HEK293 (cell line): ENCODE measurements around the gene SLC44A5.

Source experiments
- CTCF ChIA-PET: fragments of 350-600 bp; formaldehyde crosslinking; extraction: SDS; loops from one replicate; lab custom pipeline; 2021; ENCODE audit warnings: antibody characterized with exemption; lab: Yijun Ruan, JAX
- POLR2A ChIA-PET: fragments of 300-600 bp; formaldehyde crosslinking; extraction: SDS; loops from one replicate; lab custom pipeline; 2020; ENCODE audit warnings: antibody characterized with exemption, inconsistent platforms; lab: Yijun Ruan, JAX
- H3K27ac ChIP-seq: fragments of 200-500 bp; sonication (Bioruptor generic); 2 replicates; pipeline ENCODE4 v1.5.1; 2014; ENCODE audit warnings: low read depth, low read length, control low read depth, inconsistent platforms; ENCODE audit errors: extremely low read depth
- H3K36me3 ChIP-seq, 2 experiments: fragments of 200-500 bp in 1 of 2; sonication (Bioruptor generic) in 1 of 2; 1 replicate in 1 of 2; 2 replicates in 1 of 2; pipeline ENCODE4 v1.5.1; 2014 to 2017; ENCODE audit warnings: inconsistent platforms in 2 of 2, low read length in 2 of 2; ENCODE audit not compliant: control insufficient read depth in 2 of 2, insufficient read depth in 1 of 2
- H3K4me1 ChIP-seq: fragments of 200-500 bp; sonication (Bioruptor generic); 2 replicates; pipeline ENCODE4 v1.5.1; 2014; ENCODE audit warnings: mild to moderate bottlenecking, low read length, inconsistent platforms; ENCODE audit not compliant: control insufficient read depth, insufficient read depth
- H3K4me3 ChIP-seq: 2 replicates; pipeline ENCODE4 v1.5.1; 2011; ENCODE audit warnings: low read depth, mild to moderate bottlenecking, control low read depth, low read length, moderate library complexity
- H3K9me3 ChIP-seq: fragments of 200-500 bp; sonication (Bioruptor generic); 2 replicates; pipeline ENCODE4 v1.5.1; 2014; ENCODE audit warnings: low read depth, low read length, inconsistent platforms; ENCODE audit not compliant: control insufficient read depth, insufficient read depth
- BCL11A ChIP-seq: fragments of 450-650 bp; formaldehyde crosslinking; IDR thresholded peaks from 2 replicates; pipeline ENCODE4 v1.5.1; 2016; ENCODE audit warnings: low read depth, missing biosample characterization, missing genetic modification characterization
- PRDM10 ChIP-seq: fragments of 450-650 bp; formaldehyde crosslinking; IDR thresholded peaks from 2 replicates; pipeline ENCODE4 v1.5.1; 2016; ENCODE audit warnings: missing biosample characterization, missing genetic modification characterization
- RBAK ChIP-seq: fragments of 450-650 bp; formaldehyde crosslinking; IDR thresholded peaks from 2 replicates; pipeline ENCODE4 v1.5.1; 2016; ENCODE audit warnings: missing biosample characterization, missing genetic modification characterization
- ZBTB26 ChIP-seq: fragments of 450-650 bp; formaldehyde crosslinking; optimal IDR thresholded peaks from 2 replicates; pipeline ENCODE3; 2016; ENCODE audit warnings: missing biosample characterization, mild to moderate bottlenecking, missing genetic modification characterization
- ZFP3 ChIP-seq: fragments of 450-650 bp; formaldehyde crosslinking; IDR thresholded peaks from 2 replicates; pipeline ENCODE4 v1.5.1; 2016; ENCODE audit warnings: low read depth, missing biosample characterization, missing genetic modification characterization
- ZFP41 ChIP-seq: fragments of 450-650 bp; formaldehyde crosslinking; IDR thresholded peaks from 2 replicates; pipeline ENCODE4 v1.5.1; 2016; ENCODE audit warnings: missing biosample characterization, missing genetic modification characterization, borderline replicate concordance
- ZNF112 ChIP-seq: fragments of 450-650 bp; formaldehyde crosslinking; IDR thresholded peaks from 2 replicates; pipeline ENCODE4 v1.5.0; 2017; ENCODE audit warnings: missing biosample characterization, missing genetic modification characterization
- ZNF155 ChIP-seq: fragments of 450-650 bp; formaldehyde crosslinking; IDR thresholded peaks from 2 replicates; pipeline ENCODE4 v1.5.1; 2016; ENCODE audit warnings: missing biosample characterization, missing genetic modification characterization
- ZNF174 ChIP-seq: fragments of 450-650 bp; formaldehyde crosslinking; IDR thresholded peaks from 2 replicates; pipeline ENCODE4 v1.5.0; 2017; ENCODE audit warnings: missing biosample characterization, mild to moderate bottlenecking, missing genetic modification characterization
- ZNF223 ChIP-seq: fragments of 450-650 bp; formaldehyde crosslinking; IDR thresholded peaks from 2 replicates; pipeline ENCODE4 v1.5.1; 2016; ENCODE audit warnings: missing biosample characterization, missing genetic modification characterization
- ZNF248 ChIP-seq: fragments of 450-650 bp; formaldehyde crosslinking; IDR thresholded peaks from 2 replicates; pipeline ENCODE4 v1.5.1; 2017; ENCODE audit warnings: missing biosample characterization, missing genetic modification characterization
- ZNF274 ChIP-seq, 2 experiments: fragments of 200-500 bp in 1 of 2; fragments of 450-650 bp in 1 of 2; sonication (Bioruptor generic) in 1 of 2; formaldehyde crosslinking in 1 of 2; IDR thresholded peaks; 2 replicates each; pipeline versions ENCODE4 v1.5.1 to v1.6.1; 2014 to 2016; ENCODE audit warnings: borderline replicate concordance in 1 of 2, inconsistent platforms in 1 of 2, low read length in 1 of 2, missing biosample characterization in 1 of 2, missing genetic modification characterization in 1 of 2
- ZNF362 ChIP-seq: fragments of 450-650 bp; formaldehyde crosslinking; IDR thresholded peaks from 2 replicates; pipeline ENCODE4 v1.5.1; 2016; ENCODE audit warnings: missing biosample characterization, missing genetic modification characterization
- ZNF398 ChIP-seq: fragments of 450-650 bp; formaldehyde crosslinking; IDR thresholded peaks from 2 replicates; pipeline ENCODE4 v1.5.1; 2017; ENCODE audit warnings: missing biosample characterization, missing genetic modification characterization
- ZNF433 ChIP-seq: fragments of 450-650 bp; formaldehyde crosslinking; IDR thresholded peaks from 2 replicates; pipeline ENCODE4 v1.5.1; 2016; ENCODE audit warnings: missing biosample characterization, missing genetic modification characterization, low read depth
- ZNF514 ChIP-seq: fragments of 450-650 bp; formaldehyde crosslinking; IDR thresholded peaks from 2 replicates; pipeline ENCODE4 v1.5.1; 2016; ENCODE audit warnings: missing biosample characterization, missing genetic modification characterization
- ZNF654 ChIP-seq: fragments of 450-650 bp; formaldehyde crosslinking; IDR thresholded peaks from 2 replicates; pipeline ENCODE4 v1.5.1; 2016; ENCODE audit warnings: low read depth, missing biosample characterization, missing genetic modification characterization
- ZNF776 ChIP-seq: fragments of 450-650 bp; formaldehyde crosslinking; IDR thresholded peaks from 2 replicates; pipeline ENCODE4 v1.5.0; 2017; ENCODE audit warnings: missing biosample characterization, missing genetic modification characterization, borderline replicate concordance
- ZNF792 ChIP-seq: fragments of 450-650 bp; formaldehyde crosslinking; IDR thresholded peaks from 2 replicates; pipeline ENCODE4 v1.5.1; 2016; ENCODE audit warnings: missing biosample characterization, missing genetic modification characterization
- ZSCAN18 ChIP-seq: fragments of 450-650 bp; formaldehyde crosslinking; IDR thresholded peaks from 2 replicates; pipeline ENCODE4 v1.5.1; 2016; ENCODE audit warnings: missing biosample characterization, missing genetic modification characterization
- ZSCAN5A ChIP-seq: fragments of 450-650 bp; formaldehyde crosslinking; IDR thresholded peaks from 2 replicates; pipeline ENCODE4 v1.5.1; 2016; ENCODE audit warnings: missing biosample characterization, missing genetic modification characterization

SLC44A5 gene

GRCh38 chr1:75529488-75529887, 81.4 kb downstream of the SLC44A5 start:
- H3K4me1 ChIP-seq = no peaks in the 10 kb centered on the region
- no peak overlapping the region for H3K27ac ChIP-seq
- no peaks in the 10 kb centered on the region for H3K36me3 ChIP-seq
- H3K9me3 ChIP-seq = no peaks in the 10 kb centered on the region
- CTCF ChIA-PET = no interaction called here
- TF ChIP-seq ZSCAN5A = no peak
- TF ChIP-seq BCL11A (tag by site-specific recombination) = no peak
- TF ChIP-seq ZFP3 (tag by site-specific recombination) = no peak
- no peak for TF ChIP-seq ZNF792 (tag by site-specific recombination)
- no peak for TF ChIP-seq RBAK (tag by site-specific recombination)
- TF ChIP-seq ZSCAN18 (tag by site-specific recombination) = no peak
- no peak for TF ChIP-seq ZNF174 (tag by site-specific recombination)
- TF ChIP-seq ZBTB26 = no peak
- TF ChIP-seq ZNF398 = no peak
- TF ChIP-seq ZNF223 (tag by site-specific recombination) = no peak
- TF ChIP-seq ZNF514 (tag by site-specific recombination) = no peak
- no peak for TF ChIP-seq ZNF654 (tag by site-specific recombination)
- TF ChIP-seq ZNF274 (IDR thresholded peaks at IDR 0.05; ENCODE audit: low read length) = no peak
- no peak for TF ChIP-seq ZNF274 (tag by site-specific recombination; IDR thresholded peaks at IDR 0.05; ENCODE audit: borderline replicate concordance)
- no peak for TF ChIP-seq ZNF112 (tag by site-specific recombination)
- no peak for TF ChIP-seq ZNF155 (tag by site-specific recombination)
- TF ChIP-seq ZNF776 = no peak
- no peak for TF ChIP-seq ZNF248 (tag by site-specific recombination)
- H3K4me3 ChIP-seq = no peak overlapping the region
- POLR2A ChIA-PET = no interaction called here

GRCh38 chr1:75528001-75528400, 82.9 kb downstream of the SLC44A5 start:
- CTCF ChIA-PET = interaction anchor here (0.6 kb wide), 1 partner anchor 212 kb away, joined by 3 read pairs; no protein-coding TSS in a partner anchor
- Histone ChIP-seq H3K27ac (no peak overlapping the region), H3K36me3 (no peaks in the 10 kb centered on the region), H3K4me3 (no peak overlapping the region), H3K4me1 (no peaks in the 10 kb centered on the region), H3K9me3 (no peaks in the 10 kb centered on the region)
- POLR2A ChIA-PET = no interaction called here
- TF ChIP-seq ZNF362 (tag by site-specific recombination) (no peak), PRDM10 (tag by site-specific recombination) (no peak), ZNF433 (tag by site-specific recombination) (no peak), ZNF274 (IDR thresholded peaks at IDR 0.05; ENCODE audit: low read length) (no peak), ZNF274 (tag by site-specific recombination; IDR thresholded peaks at IDR 0.05; ENCODE audit: borderline replicate concordance) (no peak), ZFP41 (no peak)
- TF ChIP-seq, all 188 proteins: peak for 0
